Measurements from ENCODE around the gene MS4A15.

- TF ChIP-seq CTCF (IDR thresholded peaks at IDR 0.05) (peak in 1 of 6 experiments; percentile 22), POLR2A (IDR thresholded peaks at IDR 0.05) (no peak)
Observed at GRCh38 chr11:60756307-60757032, at the start of gene MS4A15.

Measured in esophagus squamous epithelium (tissue), 4 donors.